Endodermal cell (in vitro differentiated cells): Measurements from ENCODE around the gene ABHD5. TPM values are rescaled to one million over a fixed set of nuclear protein-coding genes. Genes with fewer than 3 reads are reported as not detected.

Source experiments
- DNase-seq: peaks from one replicate; pipeline ENCODE4 v3.0.0-alpha.2; 2017
- H3K27ac ChIP-seq: 2 replicates; pipeline ENCODE4 v1.5.1; 2013; ENCODE audit warnings: mild to moderate bottlenecking, low read depth, low read length, moderate library complexity
- H3K27me3 ChIP-seq: 2 replicates; pipeline ENCODE4 v1.6.1; 2013; ENCODE audit warnings: mild to moderate bottlenecking, low read length, moderate library complexity; ENCODE audit not compliant: insufficient read depth, control insufficient read depth, poor library complexity, severe bottlenecking
- H3K36me3 ChIP-seq: 2 replicates; pipeline ENCODE4 v1.7.0; 2013; ENCODE audit warnings: mild to moderate bottlenecking, low read length, moderate library complexity; ENCODE audit not compliant: control insufficient read depth, insufficient read depth
- H3K4me1 ChIP-seq: one replicate; pipeline ENCODE4 v1.7.0; 2013; ENCODE audit warnings: low read length; ENCODE audit not compliant: control insufficient read depth, insufficient read depth
- H3K4me3 ChIP-seq: 2 replicates; pipeline ENCODE4 v1.5.1; 2013; ENCODE audit warnings: mild to moderate bottlenecking, low read length, moderate library complexity
- H3K9ac ChIP-seq: 2 replicates; pipeline ENCODE4 v1.6.1; 2013; ENCODE audit warnings: mild to moderate bottlenecking, low read length, moderate library complexity; ENCODE audit not compliant: poor library complexity, severe bottlenecking; ENCODE audit errors: extremely low read depth
- H3K9me3 ChIP-seq: 2 replicates; pipeline ENCODE4 v1.6.1; 2013; ENCODE audit warnings: mild to moderate bottlenecking, low read length, moderate library complexity; ENCODE audit not compliant: control insufficient read depth
- H3K27ac Mint-ChIP-seq: 2 replicates; pipeline ENCODE4 v1.8.0; 2020; ENCODE audit warnings: mixed read lengths
- H3K27me3 Mint-ChIP-seq: 2 replicates; pipeline ENCODE4 v1.8.0; 2021; ENCODE audit warnings: mild to moderate bottlenecking, mixed read lengths; ENCODE audit not compliant: insufficient read depth
- H3K36me3 Mint-ChIP-seq: 2 replicates; pipeline ENCODE4 v1.8.0; 2020; ENCODE audit warnings: low read depth, mixed read lengths
- H3K4me1 Mint-ChIP-seq: 2 replicates; pipeline ENCODE4 v1.8.0; 2020; ENCODE audit warnings: mixed read lengths
- H3K4me3 Mint-ChIP-seq: 2 replicates; pipeline ENCODE4 v1.8.0; 2020; ENCODE audit warnings: mild to moderate bottlenecking, moderate library complexity, mixed read lengths
- H3K9me3 Mint-ChIP-seq: 2 replicates; pipeline ENCODE4 v1.8.0; 2020; ENCODE audit warnings: mild to moderate bottlenecking, mixed read lengths
- CTCF ChIP-seq: fragments of 200-600 bp; sonication (generic); conservative IDR thresholded peaks from 2 replicates; pipeline ENCODE4 v1.5.0; 2021; ENCODE audit warnings: antibody characterized with exemption, mild to moderate bottlenecking
- WGBS, 2 experiments: methylation state at CpG; one replicate each; pipeline versions ENCODE4 v1.1.5 to v1.1.7; 2013; ENCODE audit warnings: missing lambda C conversion rate in 2 of 2, mixed read lengths in 1 of 2; ENCODE audit not compliant: insufficient coverage in 1 of 2, insufficient read length in 1 of 2; 5-methylcytosine and 5-hydroxymethylcytosine counted together
- total RNA-seq, 2 donors: library from RNA; stranded (reverse); fragmentation: NEBNext Ultra II Directional in 1 of 2; extraction: Animal tissue kit (Norgen Biotek cat#: 25700) in 1 of 2; gene quantifications; 2 replicates in 1 of 2; 3 replicates in 1 of 2; pipeline ENCODE4 v1.2.1, GENCODE V29; 2021

ABHD5 gene
- total RNA-seq, 2 donors from 2014 or later: 20.5 to 24.1 TPM

- TF ChIP-seq CTCF: no peak
- Mint-ChIP-seq H3K4me3 (no peak overlapping the region), H3K4me1 (peaks cover 21% of the 10 kb centered on the region), H3K9me3 (no peaks in the 10 kb centered on the region), H3K27me3 (no peaks in the 10 kb centered on the region), H3K36me3 (no peaks in the 10 kb centered on the region), H3K27ac (peak overlapping the region; percentile 52)
- H3K36me3 ChIP-seq: no peaks in the 10 kb centered on the region
- no peaks in the 10 kb centered on the region for H3K9me3 ChIP-seq
- H3K4me1 ChIP-seq: peaks cover 13% of the 10 kb centered on the region
- WGBS, 2 experiments: 79 to 92% methylated on average over 4 to 6 of the region's 6 CpGs
- H3K27me3 ChIP-seq: no peaks in the 10 kb centered on the region
- no peak overlapping the region for H3K27ac ChIP-seq
- no peak overlapping the region for H3K9ac ChIP-seq
- DNase-seq: no peak
- H3K4me3 ChIP-seq: no peak overlapping the region
Measured at GRCh38 chr3:43647331-43648166, 43.2 kb upstream of the ABHD5 start.

- Mint-ChIP-seq H3K4me3 (no peak overlapping the region), H3K27ac (no peak overlapping the region)
- no peak overlapping the region for H3K27ac ChIP-seq
Measured at GRCh38 chr3:43648957-43649356, 41.8 kb upstream of the ABHD5 start.

GRCh38 chr3:43649365-43649968 lies 41.3 kb upstream of the ABHD5 start:
- Histone ChIP-seq H3K9me3 (no peaks in the 10 kb centered on the region), H3K27ac (no peak overlapping the region), H3K4me3 (no peak overlapping the region), H3K27me3 (no peaks in the 10 kb centered on the region), H3K9ac (no peak overlapping the region), H3K4me1 (peaks cover 13% of the 10 kb centered on the region), H3K36me3 (no peaks in the 10 kb centered on the region)
- 79 to 88% methylated on average over 2 to 6 of the region's 6 CpGs for WGBS, 2 experiments
- Mint-ChIP-seq H3K36me3 (no peaks in the 10 kb centered on the region), H3K4me1 (peaks cover 21% of the 10 kb centered on the region), H3K4me3 (no peak overlapping the region), H3K27me3 (no peaks in the 10 kb centered on the region), H3K27ac (no peak overlapping the region), H3K9me3 (no peaks in the 10 kb centered on the region)
- DNase-seq: peak; percentile 62
- no peak for TF ChIP-seq CTCF

More at GRCh38 chr3:43648957-43649356, 41.8 kb upstream of the ABHD5 start:
- H3K9ac ChIP-seq: no peak overlapping the region
- H3K9me3 ChIP-seq: no peaks in the 10 kb centered on the region
- H3K4me3 ChIP-seq: no peak overlapping the region
- no peaks in the 10 kb centered on the region for H3K36me3 ChIP-seq
- Mint-ChIP-seq H3K4me1 (peaks cover 21% of the 10 kb centered on the region), H3K27me3 (no peaks in the 10 kb centered on the region), H3K36me3 (no peaks in the 10 kb centered on the region), H3K9me3 (no peaks in the 10 kb centered on the region)
- 92% methylated on average over 2 of the region's 3 CpGs for WGBS, 2 experiments
- TF ChIP-seq CTCF: no peak
- peaks cover 13% of the 10 kb centered on the region for H3K4me1 ChIP-seq
- DNase-seq: no peak
- H3K27me3 ChIP-seq: no peaks in the 10 kb centered on the region
